A549 (cell line): ENCODE results near the gene RAB5A.

ENCODE experiments used
- CBX8 ChIP-seq: fragments of 200-600 bp; sonication (generic); IDR thresholded peaks from 2 replicates; pipeline ENCODE4 v1.6.1; 2016
- CEBPB ChIP-seq, 2 experiments: fragments of >200 bp in 1 of 2; sonication (Bioruptor Twin) in 1 of 2; formaldehyde crosslinking in 1 of 2; IDR thresholded peaks; 2 replicates each; pipeline ENCODE4 v1.6.1; 2012 to 2016
- EP300 ChIP-seq, 2 experiments: fragments of >200 bp; sonication (Bioruptor Twin); formaldehyde crosslinking; IDR thresholded peaks; 2 replicates in 1 of 2; 3 replicates in 1 of 2; pipeline ENCODE4 v1.6.1; 2016 to 2017
- NR3C1 ChIP-seq: fragments of >200 bp; sonication (Bioruptor Twin); formaldehyde crosslinking; IDR thresholded peaks from 3 replicates; pipeline ENCODE4 v1.6.1; 2017
- POLR2A ChIP-seq: IDR thresholded peaks from 2 replicates; pipeline ENCODE4 v1.6.1; 2012; ENCODE audit warnings: mild to moderate bottlenecking, low read length
- TF ChIP-seq, protein P1 (sequence below): fragments of 200-600 bp; sonication (generic); IDR thresholded peaks from 2 replicates; pipeline ENCODE4 v1.6.1; 2016; ENCODE audit warnings: antibody characterized with exemption, mild to moderate bottlenecking, moderate library complexity
- TF ChIP-seq, protein P2 (sequence below): fragments of >200 bp; sonication (Bioruptor Twin); formaldehyde crosslinking; IDR thresholded peaks from 3 replicates; pipeline ENCODE4 v1.5.1; 2016
- TF ChIP-seq, protein P3 (sequence below): IDR thresholded peaks from 2 replicates; pipeline ENCODE4 v1.6.1; 2012

DNA sequence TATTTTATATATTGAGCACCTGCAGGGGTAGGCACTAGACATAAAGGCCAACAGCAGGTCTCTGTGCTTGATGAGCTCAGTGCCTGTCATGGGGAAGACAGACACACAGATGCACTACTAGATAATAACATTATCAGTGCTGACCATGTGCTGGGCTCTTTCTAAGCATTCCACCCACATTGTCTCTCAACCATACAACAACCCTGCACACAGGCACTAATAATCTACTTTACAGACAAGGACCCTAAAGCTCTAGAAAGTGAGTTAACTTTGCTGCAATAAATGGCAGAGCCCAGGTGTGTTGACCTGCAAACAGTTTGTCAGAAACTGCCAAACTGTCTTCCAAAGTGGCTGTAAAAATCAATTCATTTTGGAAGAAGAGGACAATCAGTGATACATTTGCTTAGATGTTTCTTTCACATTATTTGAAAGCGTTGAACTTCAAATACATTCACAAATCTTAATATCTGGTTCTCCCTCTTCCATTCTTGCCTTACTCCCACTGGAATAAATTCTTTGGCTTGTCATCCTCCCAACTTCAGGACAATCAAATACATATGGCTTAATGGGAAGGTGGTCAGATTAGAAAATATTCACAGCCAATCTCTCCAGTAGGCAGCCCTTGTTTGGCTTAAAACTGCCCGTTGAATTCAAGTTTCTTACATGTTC, 76.2 kb downstream of the RAB5A start:
- TF ChIP-seq, protein P1, sequence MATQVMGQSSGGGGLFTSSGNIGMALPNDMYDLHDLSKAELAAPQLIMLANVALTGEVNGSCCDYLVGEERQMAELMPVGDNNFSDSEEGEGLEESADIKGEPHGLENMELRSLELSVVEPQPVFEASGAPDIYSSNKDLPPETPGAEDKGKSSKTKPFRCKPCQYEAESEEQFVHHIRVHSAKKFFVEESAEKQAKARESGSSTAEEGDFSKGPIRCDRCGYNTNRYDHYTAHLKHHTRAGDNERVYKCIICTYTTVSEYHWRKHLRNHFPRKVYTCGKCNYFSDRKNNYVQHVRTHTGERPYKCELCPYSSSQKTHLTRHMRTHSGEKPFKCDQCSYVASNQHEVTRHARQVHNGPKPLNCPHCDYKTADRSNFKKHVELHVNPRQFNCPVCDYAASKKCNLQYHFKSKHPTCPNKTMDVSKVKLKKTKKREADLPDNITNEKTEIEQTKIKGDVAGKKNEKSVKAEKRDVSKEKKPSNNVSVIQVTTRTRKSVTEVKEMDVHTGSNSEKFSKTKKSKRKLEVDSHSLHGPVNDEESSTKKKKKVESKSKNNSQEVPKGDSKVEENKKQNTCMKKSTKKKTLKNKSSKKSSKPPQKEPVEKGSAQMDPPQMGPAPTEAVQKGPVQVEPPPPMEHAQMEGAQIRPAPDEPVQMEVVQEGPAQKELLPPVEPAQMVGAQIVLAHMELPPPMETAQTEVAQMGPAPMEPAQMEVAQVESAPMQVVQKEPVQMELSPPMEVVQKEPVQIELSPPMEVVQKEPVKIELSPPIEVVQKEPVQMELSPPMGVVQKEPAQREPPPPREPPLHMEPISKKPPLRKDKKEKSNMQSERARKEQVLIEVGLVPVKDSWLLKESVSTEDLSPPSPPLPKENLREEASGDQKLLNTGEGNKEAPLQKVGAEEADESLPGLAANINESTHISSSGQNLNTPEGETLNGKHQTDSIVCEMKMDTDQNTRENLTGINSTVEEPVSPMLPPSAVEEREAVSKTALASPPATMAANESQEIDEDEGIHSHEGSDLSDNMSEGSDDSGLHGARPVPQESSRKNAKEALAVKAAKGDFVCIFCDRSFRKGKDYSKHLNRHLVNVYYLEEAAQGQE, result no peak
- TF ChIP-seq EP300 (IDR thresholded peaks at IDR 0.05), result no peak
- TF ChIP-seq POLR2A, result no peak
- TF ChIP-seq CEBPB (IDR thresholded peaks at IDR 0.05), result no peak
- TF ChIP-seq, protein P2, sequence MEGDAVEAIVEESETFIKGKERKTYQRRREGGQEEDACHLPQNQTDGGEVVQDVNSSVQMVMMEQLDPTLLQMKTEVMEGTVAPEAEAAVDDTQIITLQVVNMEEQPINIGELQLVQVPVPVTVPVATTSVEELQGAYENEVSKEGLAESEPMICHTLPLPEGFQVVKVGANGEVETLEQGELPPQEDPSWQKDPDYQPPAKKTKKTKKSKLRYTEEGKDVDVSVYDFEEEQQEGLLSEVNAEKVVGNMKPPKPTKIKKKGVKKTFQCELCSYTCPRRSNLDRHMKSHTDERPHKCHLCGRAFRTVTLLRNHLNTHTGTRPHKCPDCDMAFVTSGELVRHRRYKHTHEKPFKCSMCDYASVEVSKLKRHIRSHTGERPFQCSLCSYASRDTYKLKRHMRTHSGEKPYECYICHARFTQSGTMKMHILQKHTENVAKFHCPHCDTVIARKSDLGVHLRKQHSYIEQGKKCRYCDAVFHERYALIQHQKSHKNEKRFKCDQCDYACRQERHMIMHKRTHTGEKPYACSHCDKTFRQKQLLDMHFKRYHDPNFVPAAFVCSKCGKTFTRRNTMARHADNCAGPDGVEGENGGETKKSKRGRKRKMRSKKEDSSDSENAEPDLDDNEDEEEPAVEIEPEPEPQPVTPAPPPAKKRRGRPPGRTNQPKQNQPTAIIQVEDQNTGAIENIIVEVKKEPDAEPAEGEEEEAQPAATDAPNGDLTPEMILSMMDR, result no peak
- TF ChIP-seq, protein P3, sequence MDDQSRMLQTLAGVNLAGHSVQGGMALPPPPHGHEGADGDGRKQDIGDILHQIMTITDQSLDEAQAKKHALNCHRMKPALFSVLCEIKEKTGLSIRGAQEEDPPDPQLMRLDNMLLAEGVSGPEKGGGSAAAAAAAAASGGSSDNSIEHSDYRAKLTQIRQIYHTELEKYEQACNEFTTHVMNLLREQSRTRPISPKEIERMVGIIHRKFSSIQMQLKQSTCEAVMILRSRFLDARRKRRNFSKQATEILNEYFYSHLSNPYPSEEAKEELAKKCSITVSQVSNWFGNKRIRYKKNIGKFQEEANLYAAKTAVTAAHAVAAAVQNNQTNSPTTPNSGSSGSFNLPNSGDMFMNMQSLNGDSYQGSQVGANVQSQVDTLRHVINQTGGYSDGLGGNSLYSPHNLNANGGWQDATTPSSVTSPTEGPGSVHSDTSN, result no peak
- no peak for TF ChIP-seq CBX8
- no peak for TF ChIP-seq NR3C1
